Chondrocyte (in vitro differentiated cells): ENCODE measurements around the gene TWSG1. TPM values are rescaled to one million over a fixed set of nuclear protein-coding genes. Genes with fewer than 3 reads are reported as not detected.

ENCODE experiments used
- DNase-seq: peaks from one replicate; pipeline ENCODE4 v3.0.0; 2021; ENCODE audit warnings: mixed read lengths, low spot score
- H3K27ac Mint-ChIP-seq: one replicate; pipeline ENCODE4 v1.8.0; 2021; ENCODE audit warnings: mild to moderate bottlenecking, moderate library complexity, mixed read lengths; ENCODE audit not compliant: unreplicated experiment
- H3K27me3 Mint-ChIP-seq: 2 replicates; pipeline ENCODE4 v1.8.0; 2021; ENCODE audit warnings: low read depth, mixed read lengths
- H3K36me3 Mint-ChIP-seq: 2 replicates; pipeline ENCODE4 v1.8.0; 2021; ENCODE audit warnings: low read depth, mixed read lengths
- H3K4me1 Mint-ChIP-seq: 2 replicates; pipeline ENCODE4 v1.8.0; 2021; ENCODE audit warnings: low read depth, mild to moderate bottlenecking, mixed read lengths
- H3K4me3 Mint-ChIP-seq: one replicate; pipeline ENCODE4 v1.8.0; 2021; ENCODE audit warnings: mild to moderate bottlenecking, moderate library complexity, mixed read lengths; ENCODE audit not compliant: unreplicated experiment
- H3K9me3 Mint-ChIP-seq: 2 replicates; pipeline ENCODE4 v1.8.0; 2021; ENCODE audit warnings: low read depth, mixed read lengths
- CTCF ChIP-seq: fragments of 200-600 bp; sonication (generic); IDR thresholded peaks from 2 replicates; pipeline ENCODE4 v1.5.0; 2021; ENCODE audit warnings: antibody characterized with exemption, mild to moderate bottlenecking, moderate library complexity
- long read RNA-seq: library from polyadenylated mRNA; stranded (forward); transcript quantifications from one replicate; pipeline ENCODE4 v2.0.0, GENCODE V29; 2021
- total RNA-seq: library from RNA; stranded (reverse); gene quantifications from 3 replicates; pipeline ENCODE4 v1.2.1, GENCODE V29; 2021

TWSG1 gene
- total RNA-seq = 79.7 to 99.5 TPM (median 90.5 TPM) in 3 replicates
- long read RNA-seq, transcript TWSG1-201 (5 exons, 3,756 nt) = major isoform, 205 of 239 reads
- long read RNA-seq, partial matches to known transcripts = 5 of 239 reads
- long read RNA-seq, other reads (novel, unspliced or antisense) = 29 of 239 reads

GRCh38 chr18:9334329-9334972 lies at the start of gene TWSG1:
Gene TWSG1 (plus strand): TSS chr18:9334773. CDS start chr18:9337230, 2,457 bp downstream.
- peak; percentile 75 for TF ChIP-seq CTCF
- no peaks in the 10 kb centered on the region for H3K9me3 Mint-ChIP-seq
- no peaks in the 10 kb centered on the region for H3K27me3 Mint-ChIP-seq
- DNase-seq = peak; percentile 99
- H3K36me3 Mint-ChIP-seq = peaks cover 4% of the 10 kb centered on the region
- H3K4me3 Mint-ChIP-seq = peak within 1 kb of the TSS; percentile 91
- peaks cover 26% of the 10 kb centered on the region for H3K4me1 Mint-ChIP-seq
- H3K27ac Mint-ChIP-seq = peak within 1 kb of the TSS; percentile 99

- H3K4me3 Mint-ChIP-seq = no peak overlapping the region
- peaks cover 3% of the 10 kb centered on the region for H3K36me3 Mint-ChIP-seq
- H3K4me1 Mint-ChIP-seq = peaks cover 26% of the 10 kb centered on the region
- H3K27ac Mint-ChIP-seq = no peak overlapping the region
- no peaks in the 10 kb centered on the region for H3K27me3 Mint-ChIP-seq
- peaks cover 1% of the 10 kb centered on the region for H3K9me3 Mint-ChIP-seq
- DNase-seq = no peak
- TF ChIP-seq CTCF = no peak
Observed at GRCh38 chr18:9285604-9286003, 49.0 kb upstream of the TWSG1 start.

GRCh38 chr18:9287036-9287435 lies 47.5 kb upstream of the TWSG1 start:
- H3K4me3 Mint-ChIP-seq = no peak overlapping the region
- H3K4me1 Mint-ChIP-seq = peaks cover 20% of the 10 kb centered on the region
- DNase-seq = no peak
- TF ChIP-seq CTCF = no peak
- H3K36me3 Mint-ChIP-seq = no peaks in the 10 kb centered on the region
- peaks cover 3% of the 10 kb centered on the region for H3K9me3 Mint-ChIP-seq
- H3K27ac Mint-ChIP-seq = no peak overlapping the region
- no peaks in the 10 kb centered on the region for H3K27me3 Mint-ChIP-seq

GRCh38 chr18:9289698-9290097 lies 44.9 kb upstream of the TWSG1 start:
- no peak overlapping the region for H3K27ac Mint-ChIP-seq
- peaks cover 17% of the 10 kb centered on the region for H3K9me3 Mint-ChIP-seq
- no peaks in the 10 kb centered on the region for H3K27me3 Mint-ChIP-seq
- peaks cover 9% of the 10 kb centered on the region for H3K36me3 Mint-ChIP-seq
- TF ChIP-seq CTCF = no peak
- no peak overlapping the region for H3K4me3 Mint-ChIP-seq
- H3K4me1 Mint-ChIP-seq = peaks cover 2% of the 10 kb centered on the region
- DNase-seq = no peak

- no peak for DNase-seq
- H3K4me3 Mint-ChIP-seq = no peak overlapping the region
- H3K9me3 Mint-ChIP-seq = peaks cover 17% of the 10 kb centered on the region
- peaks cover 9% of the 10 kb centered on the region for H3K36me3 Mint-ChIP-seq
- H3K4me1 Mint-ChIP-seq = peaks cover 2% of the 10 kb centered on the region
- no peaks in the 10 kb centered on the region for H3K27me3 Mint-ChIP-seq
- no peak for TF ChIP-seq CTCF
- H3K27ac Mint-ChIP-seq = no peak overlapping the region
Observed at GRCh38 chr18:9290156-9290555, 44.4 kb upstream of the TWSG1 start.
